Fibroblast of skin of left quadriceps (primary cell): Measurements from ENCODE around the gene PACRG.
A peak's percentile ranks its signal among the peaks of the same experiment; 100 is the strongest.

ENCODE experiments used
- DNase-seq, 2 experiments: peaks; one replicate each; pipeline ENCODE4 v3.0.0-alpha.2; 2013; ENCODE audit warnings: low read depth in 2 of 2

The PACRG gene

GRCh38 chr6:163352011-163352685, 624.4 kb downstream of the PACRG start:
- no peak for DNase-seq

GRCh38 chr6:163352966-163353365, 625.2 kb downstream of the PACRG start:
- DNase-seq = no peak

- no peak for DNase-seq
These were observed 626.3 kb downstream of the PACRG start for GRCh38 chr6:163354085-163354484.

- no peak for DNase-seq
These were observed 627.1 kb downstream of the PACRG start for GRCh38 chr6:163354761-163355425.

GRCh38 chr6:163355426-163355991, 627.7 kb downstream of the PACRG start:
- peak; percentile 42 to 47 for DNase-seq

- peak; percentile 56 to 62 for DNase-seq
These were observed 628.5 kb downstream of the PACRG start for GRCh38 chr6:163356324-163356723.

GRCh38 chr6:163356743-163357142, 629.0 kb downstream of the PACRG start:
- DNase-seq = no peak

- no peak for DNase-seq
These were observed 636.9 kb downstream of the PACRG start for GRCh38 chr6:163364641-163365040.
